ENCODE measurements around the gene RNF149.

Gene RNF149

GRCh38 chr2:101267671-101268656, 40.5 kb downstream of the RNF149 start:
- Histone ChIP-seq H3K27ac (ENCODE audit: low read depth, low read length) (no peak overlapping the region), H2AK5ac (ENCODE audit: low read length) (no peak overlapping the region), H2BK5ac (ENCODE audit: low read length) (no peak overlapping the region), H2BK120ac (ENCODE audit: low read depth, low read length) (no peak overlapping the region), H3K4me1 (ENCODE audit: control insufficient read depth, low read depth, low read length) (peaks cover 3% of the 10 kb centered on the region), H3K4ac (ENCODE audit: low read depth, low read length) (no peak overlapping the region), H4K5ac (ENCODE audit: low read length) (no peak overlapping the region), H3K79me2 (ENCODE audit: control insufficient read depth, insufficient read depth, low read length) (no peaks in the 10 kb centered on the region), H3K36me3 (ENCODE audit: control insufficient read depth, insufficient read depth, low read length) (peaks cover 3% of the 10 kb centered on the region), H3K4me2 (ENCODE audit: low read length) (no peak overlapping the region), H3K18ac (ENCODE audit: low read length) (no peak overlapping the region), H3K9ac (ENCODE audit: low read length) (no peak overlapping the region), H4K8ac (ENCODE audit: low read depth, low read length) (no peak overlapping the region), H3K23ac (ENCODE audit: low read length) (no peak overlapping the region), H3K79me1 (ENCODE audit: low read length) (no peaks in the 10 kb centered on the region), H3K27me3 (ENCODE audit: insufficient read depth, low read length, poor library complexity) (no peaks in the 10 kb centered on the region), H3K4me3 (ENCODE audit: low read length) (no peak overlapping the region), H3K56ac (ENCODE audit: low read length) (no peak overlapping the region), H2BK15ac (replicated peaks; ENCODE audit: low read depth) (no peak overlapping the region)
- WGBS (ENCODE audit: extremely low coverage, insufficient coverage, low lambda C conversion rate): no CpG with 5 or more reads among the region's 15 CpGs
- no peak for DNase-seq

- Histone ChIP-seq H3K4me3 (ENCODE audit: low read length) (no peak overlapping the region), H3K56ac (ENCODE audit: low read length) (no peak overlapping the region), H3K4me1 (ENCODE audit: control insufficient read depth, low read depth, low read length) (peaks cover 3% of the 10 kb centered on the region), H2BK5ac (ENCODE audit: low read length) (no peak overlapping the region), H2AK5ac (ENCODE audit: low read length) (no peak overlapping the region), H3K9ac (ENCODE audit: low read length) (no peak overlapping the region), H3K4me2 (ENCODE audit: low read length) (no peak overlapping the region), H3K23ac (ENCODE audit: low read length) (no peak overlapping the region), H4K5ac (ENCODE audit: low read length) (no peak overlapping the region), H3K36me3 (ENCODE audit: control insufficient read depth, insufficient read depth, low read length) (peaks cover 3% of the 10 kb centered on the region), H3K79me2 (ENCODE audit: control insufficient read depth, insufficient read depth, low read length) (no peaks in the 10 kb centered on the region), H4K8ac (ENCODE audit: low read depth, low read length) (no peak overlapping the region), H2BK120ac (ENCODE audit: low read depth, low read length) (no peak overlapping the region), H3K27ac (ENCODE audit: low read depth, low read length) (no peak overlapping the region), H3K18ac (ENCODE audit: low read length) (no peak overlapping the region), H3K4ac (ENCODE audit: low read depth, low read length) (no peak overlapping the region), H3K79me1 (ENCODE audit: low read length) (no peaks in the 10 kb centered on the region), H3K27me3 (ENCODE audit: insufficient read depth, low read length, poor library complexity) (no peaks in the 10 kb centered on the region), H2BK15ac (replicated peaks; ENCODE audit: low read depth) (no peak overlapping the region)
- DNase-seq: peak; percentile 44
- WGBS (ENCODE audit: extremely low coverage, insufficient coverage, low lambda C conversion rate): no CpG with 5 or more reads among the region's 11 CpGs
These were observed 42.5 kb downstream of the RNF149 start for GRCh38 chr2:101265893-101266499.

- H3K27ac ChIP-seq (ENCODE audit: low read depth, low read length): no peak overlapping the region
- no peak overlapping the region for H2BK15ac ChIP-seq (replicated peaks; ENCODE audit: low read depth)
- H3K4me3 ChIP-seq (ENCODE audit: low read length): no peak overlapping the region
- no peak overlapping the region for H3K4me2 ChIP-seq (ENCODE audit: low read length)
- H3K79me2 ChIP-seq (ENCODE audit: control insufficient read depth, insufficient read depth, low read length): no peaks in the 10 kb centered on the region
- no peaks in the 10 kb centered on the region for H3K79me1 ChIP-seq (ENCODE audit: low read length)
- H3K23ac ChIP-seq (ENCODE audit: low read length): no peak overlapping the region
- no peak overlapping the region for H3K56ac ChIP-seq (ENCODE audit: low read length)
- no peak overlapping the region for H2BK120ac ChIP-seq (ENCODE audit: low read depth, low read length)
- no peaks in the 10 kb centered on the region for H3K27me3 ChIP-seq (ENCODE audit: insufficient read depth, low read length, poor library complexity)
- WGBS (ENCODE audit: extremely low coverage, insufficient coverage, low lambda C conversion rate): no CpG with 5 or more reads among the region's 13 CpGs
- H4K8ac ChIP-seq (ENCODE audit: low read depth, low read length): no peak overlapping the region
- no peak for DNase-seq
- H3K36me3 ChIP-seq (ENCODE audit: control insufficient read depth, insufficient read depth, low read length): peaks cover 1% of the 10 kb centered on the region
- no peak overlapping the region for H2AK5ac ChIP-seq (ENCODE audit: low read length)
- H3K4me1 ChIP-seq (ENCODE audit: control insufficient read depth, low read depth, low read length): peaks cover 3% of the 10 kb centered on the region
- no peak overlapping the region for H2BK5ac ChIP-seq (ENCODE audit: low read length)
- no peak overlapping the region for H3K18ac ChIP-seq (ENCODE audit: low read length)
- no peak overlapping the region for H3K9ac ChIP-seq (ENCODE audit: low read length)
- H4K5ac ChIP-seq (ENCODE audit: low read length): no peak overlapping the region
- H3K4ac ChIP-seq (ENCODE audit: low read depth, low read length): no peak overlapping the region
These were observed 44.1 kb downstream of the RNF149 start for GRCh38 chr2:101264360-101264939.

DNA sequence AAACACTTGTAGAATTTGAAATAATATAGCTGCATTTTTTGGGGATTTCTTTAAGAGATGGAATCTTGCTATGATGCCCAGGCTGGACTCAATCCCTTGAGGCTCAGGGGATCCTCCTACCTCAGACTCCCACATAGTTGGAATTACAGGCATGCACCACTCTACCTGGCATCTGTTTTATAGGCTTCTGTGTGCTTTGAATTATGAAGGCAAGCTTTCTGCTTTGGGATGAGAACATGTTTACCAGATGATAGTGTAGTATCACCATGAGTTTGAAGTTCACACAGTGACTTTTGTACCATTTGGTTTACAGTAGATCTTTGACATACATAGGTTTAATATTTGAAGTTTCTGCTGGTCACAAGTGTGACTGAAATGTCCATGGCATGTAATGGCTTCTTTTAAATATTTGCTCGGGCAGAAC, 45.1 kb downstream of the RNF149 start:
- Histone ChIP-seq H4K8ac (ENCODE audit: low read depth, low read length) (no peak overlapping the region), H3K18ac (ENCODE audit: low read length) (no peak overlapping the region), H2AK5ac (ENCODE audit: low read length) (no peak overlapping the region), H4K5ac (ENCODE audit: low read length) (no peak overlapping the region), H2BK15ac (replicated peaks; ENCODE audit: low read depth) (no peak overlapping the region), H3K23ac (ENCODE audit: low read length) (no peak overlapping the region), H3K9ac (ENCODE audit: low read length) (no peak overlapping the region), H3K4me1 (ENCODE audit: control insufficient read depth, low read depth, low read length) (peaks cover 3% of the 10 kb centered on the region), H3K56ac (ENCODE audit: low read length) (no peak overlapping the region), H3K79me1 (ENCODE audit: low read length) (no peaks in the 10 kb centered on the region), H3K27ac (ENCODE audit: low read depth, low read length) (no peak overlapping the region), H3K4me2 (ENCODE audit: low read length) (no peak overlapping the region), H3K4me3 (ENCODE audit: low read length) (no peak overlapping the region), H2BK5ac (ENCODE audit: low read length) (no peak overlapping the region), H2BK120ac (ENCODE audit: low read depth, low read length) (no peak overlapping the region), H3K27me3 (ENCODE audit: insufficient read depth, low read length, poor library complexity) (no peaks in the 10 kb centered on the region), H3K79me2 (ENCODE audit: control insufficient read depth, insufficient read depth, low read length) (no peaks in the 10 kb centered on the region), H3K4ac (ENCODE audit: low read depth, low read length) (no peak overlapping the region), H3K36me3 (ENCODE audit: control insufficient read depth, insufficient read depth, low read length) (peaks cover 1% of the 10 kb centered on the region)
- no peak for DNase-seq
- WGBS (ENCODE audit: extremely low coverage, insufficient coverage, low lambda C conversion rate): no CpG with 5 or more reads among the region's 1 CpG

DNA sequence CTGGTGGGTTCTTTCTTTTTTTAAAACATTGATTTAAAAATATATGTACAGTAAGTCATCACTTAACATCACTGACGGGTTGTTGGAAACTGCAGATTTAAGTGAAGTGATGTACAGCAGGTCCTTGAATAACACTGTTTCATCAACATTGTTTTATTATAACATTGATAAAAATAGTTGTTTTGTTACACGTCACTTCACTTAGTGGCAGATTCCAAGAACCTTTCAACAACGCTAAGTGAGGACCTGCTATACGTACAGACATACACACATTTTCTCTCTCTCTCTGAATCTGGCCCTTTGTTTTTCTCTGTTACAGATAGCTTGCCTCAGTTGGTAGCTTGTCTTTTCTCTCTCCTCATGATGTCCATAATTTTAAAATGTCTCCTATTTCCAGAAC, 46.4 kb downstream of the RNF149 start:
- H3K4ac ChIP-seq (ENCODE audit: low read depth, low read length): no peak overlapping the region
- no peak overlapping the region for H3K4me3 ChIP-seq (ENCODE audit: low read length)
- no peak overlapping the region for H4K5ac ChIP-seq (ENCODE audit: low read length)
- H2AK5ac ChIP-seq (ENCODE audit: low read length): no peak overlapping the region
- no peak overlapping the region for H4K8ac ChIP-seq (ENCODE audit: low read depth, low read length)
- H3K79me1 ChIP-seq (ENCODE audit: low read length): no peaks in the 10 kb centered on the region
- H3K9ac ChIP-seq (ENCODE audit: low read length): no peak overlapping the region
- H3K79me2 ChIP-seq (ENCODE audit: control insufficient read depth, insufficient read depth, low read length): no peaks in the 10 kb centered on the region
- WGBS (ENCODE audit: extremely low coverage, insufficient coverage, low lambda C conversion rate): no CpG with 5 or more reads among the region's 4 CpGs
- H3K56ac ChIP-seq (ENCODE audit: low read length): no peak overlapping the region
- H2BK120ac ChIP-seq (ENCODE audit: low read depth, low read length): no peak overlapping the region
- no peak overlapping the region for H2BK5ac ChIP-seq (ENCODE audit: low read length)
- no peak overlapping the region for H3K27ac ChIP-seq (ENCODE audit: low read depth, low read length)
- H3K4me2 ChIP-seq (ENCODE audit: low read length): no peak overlapping the region
- no peak overlapping the region for H3K23ac ChIP-seq (ENCODE audit: low read length)
- H2BK15ac ChIP-seq (replicated peaks; ENCODE audit: low read depth): no peak overlapping the region
- DNase-seq: no peak
- H3K27me3 ChIP-seq (ENCODE audit: insufficient read depth, low read length, poor library complexity): no peaks in the 10 kb centered on the region
- H3K36me3 ChIP-seq (ENCODE audit: control insufficient read depth, insufficient read depth, low read length): peaks cover 1% of the 10 kb centered on the region
- no peak overlapping the region for H3K18ac ChIP-seq (ENCODE audit: low read length)
- peaks cover 3% of the 10 kb centered on the region for H3K4me1 ChIP-seq (ENCODE audit: control insufficient read depth, low read depth, low read length)
